Tibial nerve (tissue), 4 donors: Measurements from ENCODE around the gene APLN. TPM values are rescaled to one million over a fixed set of nuclear protein-coding genes. Genes with fewer than 3 reads are reported as not detected.

Experiments used
- DNase-seq, 2 donors: peaks; one replicate each; pipeline ENCODE4 v3.0.0-alpha.2; 2019; ENCODE audit warnings: low spot score in 2 of 2
- H3K27ac ChIP-seq, 4 donors: fragments of 200-600 bp; sonication (generic) in 3 of 4; one replicate each; pipeline ENCODE4 v1.5.1; 2017 to 2019; ENCODE audit warnings: mild to moderate bottlenecking in 1 of 4
- H3K27me3 ChIP-seq, 2 donors: fragments of 200-600 bp; sonication (generic) in 1 of 2; one replicate each; pipeline versions ENCODE4 v1.5.1 to v1.6.0; 2017 to 2019
- H3K36me3 ChIP-seq, 3 donors: fragments of 200-600 bp; sonication (generic); one replicate each; pipeline ENCODE4 v1.5.1; 2018 to 2019
- H3K4me1 ChIP-seq, 4 donors: fragments of 200-600 bp; sonication (generic) in 3 of 4; one replicate each; pipeline ENCODE4 v1.5.1; 2017 to 2019
- H3K4me3 ChIP-seq, 4 donors: fragments of 200-600 bp; sonication (generic) in 3 of 4; one replicate each; pipeline ENCODE4 v1.5.1; 2017 to 2019; ENCODE audit warnings: mild to moderate bottlenecking in 1 of 4, moderate library complexity in 1 of 4
- H3K9me3 ChIP-seq, 4 donors: fragments of 200-600 bp; sonication (generic) in 3 of 4; one replicate each; pipeline ENCODE4 v1.5.1; 2017 to 2019
- CTCF ChIP-seq, 5 experiments: fragments of 200-600 bp in 3 of 5; fragments of 450-650 bp in 2 of 5; sonication (generic) in 3 of 5; IDR thresholded peaks; one replicate each; pipeline ENCODE4 v1.5.1; 2016 to 2019; ENCODE audit warnings: antibody characterized with exemption in 5 of 5, mild to moderate bottlenecking in 3 of 5, moderate library complexity in 2 of 5
- EP300 ChIP-seq, 2 donors: sonication (generic); formaldehyde crosslinking; IDR thresholded peaks; one replicate each; pipeline ENCODE4 v1.6.1; 2017; ENCODE audit warnings: antibody characterized with exemption in 2 of 2, mild to moderate bottlenecking in 1 of 2
- POLR2A ChIP-seq, 2 donors: fragments of 450-650 bp; IDR thresholded peaks; one replicate each; pipeline ENCODE4 v1.6.1; 2017; ENCODE audit warnings: antibody characterized with exemption in 2 of 2, mild to moderate bottlenecking in 2 of 2, moderate library complexity in 2 of 2
- WGBS, 2 donors: methylation state at CpG; one replicate each; pipeline ENCODE4 v1.1.5; 2018; 5-methylcytosine and 5-hydroxymethylcytosine counted together
- total RNA-seq, 4 donors: library from RNA; depleted of rRNA; stranded (reverse); fragments of >200 nt; gene quantifications; one replicate each; pipeline ENCODE4 v1.1.0, GENCODE V29; 2016

The APLN gene
- total RNA-seq, 4 donors from 2014 or later: 0.20 to 0.60 (median 0.21) TPM; not detected in 1

GRCh38 chrX:129661369-129661768, 6.6 kb upstream of the APLN start:
- Histone ChIP-seq H3K27me3 (no peaks in the 10 kb centered on the region), H3K4me3 (no peak overlapping the region), H3K36me3 (no peaks in the 10 kb centered on the region), H3K27ac (no peak overlapping the region), H3K9me3 (no peaks in the 10 kb centered on the region), H3K4me1 (no peaks in the 10 kb centered on the region)
- TF ChIP-seq CTCF (IDR thresholded peaks at IDR 0.05): no peak
- 67 to 94% methylated on average over 1 of the region's 1 CpG for WGBS, 2 donors
- no peak for DNase-seq

- H3K9me3 ChIP-seq: no peaks in the 10 kb centered on the region
- no peak overlapping the region for H3K27ac ChIP-seq
- no peak for TF ChIP-seq CTCF (IDR thresholded peaks at IDR 0.05)
- TF ChIP-seq EP300 (IDR thresholded peaks at IDR 0.05): no peak
- TF ChIP-seq POLR2A (IDR thresholded peaks at IDR 0.05): no peak
- H3K27me3 ChIP-seq: peaks cover 0 to 5% of the 10 kb centered on the region in 2 donors
- 85% methylated on average over 5 of the region's 5 CpGs for WGBS, 2 donors
- H3K4me1 ChIP-seq: peaks cover 0 to 6% (median 0%) of the 10 kb centered on the region in 4 donors
- H3K4me3 ChIP-seq: no peak overlapping the region
- DNase-seq: no peak
- H3K36me3 ChIP-seq: no peaks in the 10 kb centered on the region
Observed at GRCh38 chrX:129659861-129660260, 5.1 kb upstream of the APLN start.

GRCh38 chrX:129659141-129659540, 4.4 kb upstream of the APLN start:
- H3K4me3 ChIP-seq: no peak overlapping the region
- H3K27ac ChIP-seq: no peak overlapping the region
- 68 to 92% methylated on average over 2 of the region's 2 CpGs for WGBS, 2 donors
- no peaks in the 10 kb centered on the region for H3K9me3 ChIP-seq
- peaks cover 0 to 8% (median under 1%) of the 10 kb centered on the region in 4 donors for H3K4me1 ChIP-seq
- TF ChIP-seq EP300 (IDR thresholded peaks at IDR 0.05): no peak
- no peak for TF ChIP-seq POLR2A (IDR thresholded peaks at IDR 0.05)
- TF ChIP-seq CTCF (IDR thresholded peaks at IDR 0.05): no peak
- H3K36me3 ChIP-seq: no peaks in the 10 kb centered on the region
- DNase-seq: no peak
- H3K27me3 ChIP-seq: peaks cover 0 to 5% of the 10 kb centered on the region in 2 donors

GRCh38 chrX:129658429-129658828, 3.7 kb upstream of the APLN start:
- Histone ChIP-seq H3K27me3 (peaks cover 0 to 5% of the 10 kb centered on the region in 2 donors), H3K27ac (no peak overlapping the region), H3K4me3 (no peak overlapping the region), H3K9me3 (no peaks in the 10 kb centered on the region), H3K36me3 (no peaks in the 10 kb centered on the region), H3K4me1 (peaks cover 0 to 15% (median 4%) of the 10 kb centered on the region in 4 donors)
- no peak for DNase-seq
- no peak for TF ChIP-seq POLR2A (IDR thresholded peaks at IDR 0.05)
- WGBS, 2 donors: 77 to 93% methylated on average over 4 to 5 of the region's 5 CpGs

- H3K4me3 ChIP-seq: no peak overlapping the region
- H3K9me3 ChIP-seq: no peaks in the 10 kb centered on the region
- peaks cover 0 to 16% (median 4%) of the 10 kb centered on the region in 4 donors for H3K4me1 ChIP-seq
- DNase-seq: no peak
- 47 to 56% methylated on average over 5 to 11 of the region's 11 CpGs for WGBS, 2 donors
- H3K36me3 ChIP-seq: no peaks in the 10 kb centered on the region
- peaks cover 0 to 11% of the 10 kb centered on the region in 2 donors for H3K27me3 ChIP-seq
- no peak overlapping the region for H3K27ac ChIP-seq
- TF ChIP-seq CTCF (IDR thresholded peaks at IDR 0.05): no peak
- TF ChIP-seq EP300 (IDR thresholded peaks at IDR 0.05): no peak
- TF ChIP-seq POLR2A (IDR thresholded peaks at IDR 0.05): no peak
Observed at GRCh38 chrX:129655547-129656249, 942 bp upstream of the APLN start.
